WTC11 (cell line): Measurements from ENCODE around the gene FYCO1. TPM values are rescaled to one million over a fixed set of nuclear protein-coding genes. Genes with fewer than 3 reads are reported as not detected.

ENCODE experiments used
- ATAC-seq: fragments of 200-7000 bp; cut with Tn5 transposase; 2 replicates; pipeline ENCODE4 v1.10.0; 2021; ENCODE audit warnings: mild to moderate bottlenecking, moderate library complexity
- CTCF ChIA-PET: fragments of 300-600 bp; sonication (Branson Sonifier 250); formaldehyde crosslinking; loops from one replicate; lab custom pipeline; 2021; ENCODE audit warnings: antibody characterized with exemption; lab: Charles Lee
- POLR2A ChIA-PET: fragments of 350-600 bp; sonication (Branson Sonifier 250); formaldehyde crosslinking; loops from one replicate; lab custom pipeline; 2021; ENCODE audit warnings: antibody characterized with exemption; lab: Charles Lee
- DNase-seq: peaks from one replicate; pipeline ENCODE4 v3.0.0; 2021; ENCODE audit warnings: low spot score
- H3K27ac Mint-ChIP-seq: 2 replicates; pipeline ENCODE4 v1.8.0; 2021; ENCODE audit warnings: mixed read lengths
- H3K27me3 Mint-ChIP-seq: 2 replicates; pipeline ENCODE4 v1.8.0; 2021; ENCODE audit warnings: low read depth, mild to moderate bottlenecking, moderate library complexity, mixed read lengths
- H3K36me3 Mint-ChIP-seq: 2 replicates; pipeline ENCODE4 v1.8.0; 2021; ENCODE audit warnings: mixed read lengths
- H3K4me1 Mint-ChIP-seq: 2 replicates; pipeline ENCODE4 v1.8.0; 2022; ENCODE audit warnings: mixed read lengths
- H3K4me3 Mint-ChIP-seq: 2 replicates; pipeline ENCODE4 v1.8.0; 2021; ENCODE audit warnings: mild to moderate bottlenecking, moderate library complexity, mixed read lengths
- H3K9me3 Mint-ChIP-seq: 2 replicates; pipeline ENCODE4 v1.8.0; 2021; ENCODE audit warnings: mixed read lengths
- ATF1 ChIP-seq: sonication (generic); formaldehyde crosslinking; IDR thresholded peaks from 2 replicates; pipeline ENCODE4 v1.8.1; 2023; ENCODE audit warnings: mild to moderate bottlenecking, moderate library complexity, missing genetic modification reagents
- ATF2 ChIP-seq: sonication (generic); formaldehyde crosslinking; IDR thresholded peaks from 2 replicates; pipeline ENCODE4 v1.8.1; 2022; ENCODE audit warnings: low read depth, missing genetic modification reagents, borderline replicate concordance
- ELF4 ChIP-seq: sonication (generic); formaldehyde crosslinking; IDR thresholded peaks from 2 replicates; pipeline ENCODE4 v1.8.1; 2022; ENCODE audit warnings: low read depth, mild to moderate bottlenecking, moderate library complexity, missing genetic modification reagents
- ESRRA ChIP-seq: sonication (generic); formaldehyde crosslinking; IDR thresholded peaks from 2 replicates; pipeline ENCODE4 v1.8.1; 2022; ENCODE audit warnings: mild to moderate bottlenecking, missing genetic modification reagents, borderline replicate concordance
- FOXP1 ChIP-seq: sonication (generic); formaldehyde crosslinking; IDR thresholded peaks from 2 replicates; pipeline ENCODE4 v1.8.0; 2022; ENCODE audit warnings: missing genetic modification reagents, mild to moderate bottlenecking, moderate library complexity, borderline replicate concordance
- GABPB1 ChIP-seq: sonication (generic); formaldehyde crosslinking; IDR thresholded peaks from 2 replicates; pipeline ENCODE4 v1.8.1; 2023; ENCODE audit warnings: mild to moderate bottlenecking, missing genetic modification reagents
- HMGA2 ChIP-seq: fragments of 250-450 bp; sonication (Bioruptor Pico); IDR thresholded peaks from 2 replicates; pipeline ENCODE4 v1.4.0; 2021; ENCODE audit warnings: mild to moderate bottlenecking, moderate library complexity
- IRF2 ChIP-seq: sonication (generic); formaldehyde crosslinking; IDR thresholded peaks from 2 replicates; pipeline ENCODE4 v1.8.0; 2022; ENCODE audit warnings: low read depth, missing genetic modification reagents, borderline replicate concordance
- JUN ChIP-seq: sonication (generic); formaldehyde crosslinking; IDR thresholded peaks from 2 replicates; pipeline ENCODE4 v1.8.0; 2023; ENCODE audit warnings: mild to moderate bottlenecking, missing genetic modification reagents
- KAT7 ChIP-seq: sonication (generic); formaldehyde crosslinking; IDR thresholded peaks from 2 replicates; pipeline ENCODE4 v1.8.1; 2023; ENCODE audit warnings: missing genetic modification reagents, mild to moderate bottlenecking, borderline replicate concordance
- MYBL2 ChIP-seq: sonication (generic); formaldehyde crosslinking; IDR thresholded peaks from 2 replicates; pipeline ENCODE4 v1.8.1; 2023; ENCODE audit warnings: mild to moderate bottlenecking, moderate library complexity, missing genetic modification reagents
- NFATC4 ChIP-seq: fragments of 250-450 bp; sonication (Bioruptor Pico); IDR thresholded peaks from 2 replicates; pipeline ENCODE4 v1.9.0; 2021; ENCODE audit warnings: mild to moderate bottlenecking
- NR1H2 ChIP-seq: sonication (generic); formaldehyde crosslinking; IDR thresholded peaks from 2 replicates; pipeline ENCODE4 v1.9.0; 2021; ENCODE audit warnings: mild to moderate bottlenecking, moderate library complexity, missing genetic modification reagents
- NR2C2 ChIP-seq: sonication (generic); formaldehyde crosslinking; IDR thresholded peaks from 2 replicates; pipeline ENCODE4 v1.8.0; 2022; ENCODE audit warnings: mild to moderate bottlenecking, missing genetic modification reagents
- NR3C1 ChIP-seq: sonication (generic); formaldehyde crosslinking; conservative IDR thresholded peaks from 2 replicates; pipeline ENCODE4 v1.8.1; 2023; ENCODE audit warnings: low read depth, mild to moderate bottlenecking, missing genetic modification reagents
- RELA ChIP-seq: sonication (generic); formaldehyde crosslinking; IDR thresholded peaks from 2 replicates; pipeline ENCODE4 v1.8.1; 2022; ENCODE audit warnings: missing genetic modification reagents, mild to moderate bottlenecking, borderline replicate concordance
- SP1 ChIP-seq: sonication (generic); formaldehyde crosslinking; conservative IDR thresholded peaks from 2 replicates; pipeline ENCODE4 v1.8.1; 2022; ENCODE audit warnings: missing genetic modification reagents
- TEAD1 ChIP-seq: sonication (generic); formaldehyde crosslinking; IDR thresholded peaks from 2 replicates; pipeline ENCODE4 v1.8.0; 2022; ENCODE audit warnings: mild to moderate bottlenecking, missing genetic modification reagents
- TEAD4 ChIP-seq: sonication (generic); formaldehyde crosslinking; IDR thresholded peaks from 2 replicates; pipeline ENCODE4 v1.8.0; 2022; ENCODE audit warnings: mild to moderate bottlenecking, missing genetic modification reagents
- USF1 ChIP-seq: sonication (generic); formaldehyde crosslinking; IDR thresholded peaks from 2 replicates; pipeline ENCODE4 v1.8.0; 2022; ENCODE audit warnings: mild to moderate bottlenecking, missing genetic modification reagents
- ZNF121 ChIP-seq: sonication (generic); formaldehyde crosslinking; IDR thresholded peaks from 2 replicates; pipeline ENCODE4 v1.8.0; 2023; ENCODE audit warnings: missing genetic modification reagents
- ZNF423 ChIP-seq: fragments of 250-450 bp; sonication (Bioruptor Pico); IDR thresholded peaks from 2 replicates; pipeline ENCODE4 v2.1.2; 2022; ENCODE audit warnings: mild to moderate bottlenecking, moderate library complexity
- ZNF671 ChIP-seq: fragments of 250-450 bp; sonication (Bioruptor Pico); IDR thresholded peaks from 2 replicates; pipeline ENCODE4 v1.8.0; 2021; ENCODE audit warnings: mild to moderate bottlenecking
- total RNA-seq: library from RNA; stranded (reverse); gene quantifications from 3 replicates; pipeline ENCODE4 v1.2.3, GENCODE V29; 2021
- TF ChIP-seq, protein P1 (sequence below): fragments of 250-450 bp; sonication (Bioruptor Pico); conservative IDR thresholded peaks from 2 replicates; pipeline ENCODE4 v1.9.0; 2021; ENCODE audit warnings: mild to moderate bottlenecking
- TF ChIP-seq, protein P2 (sequence below): fragments of 250-450 bp; sonication (Bioruptor Pico); IDR thresholded peaks from 2 replicates; pipeline ENCODE4 v1.9.0; 2021; ENCODE audit warnings: moderate library complexity, mild to moderate bottlenecking, inconsistent platforms, borderline replicate concordance
- TF ChIP-seq, protein P3 (sequence below): sonication (generic); formaldehyde crosslinking; IDR thresholded peaks from 2 replicates; pipeline ENCODE4 v1.8.1; 2022; ENCODE audit warnings: low read depth, mild to moderate bottlenecking, moderate library complexity, missing genetic modification reagents, borderline replicate concordance

Gene FYCO1
- total RNA-seq, 1 experiment from 2014 or later = 13.9 TPM

DNA sequence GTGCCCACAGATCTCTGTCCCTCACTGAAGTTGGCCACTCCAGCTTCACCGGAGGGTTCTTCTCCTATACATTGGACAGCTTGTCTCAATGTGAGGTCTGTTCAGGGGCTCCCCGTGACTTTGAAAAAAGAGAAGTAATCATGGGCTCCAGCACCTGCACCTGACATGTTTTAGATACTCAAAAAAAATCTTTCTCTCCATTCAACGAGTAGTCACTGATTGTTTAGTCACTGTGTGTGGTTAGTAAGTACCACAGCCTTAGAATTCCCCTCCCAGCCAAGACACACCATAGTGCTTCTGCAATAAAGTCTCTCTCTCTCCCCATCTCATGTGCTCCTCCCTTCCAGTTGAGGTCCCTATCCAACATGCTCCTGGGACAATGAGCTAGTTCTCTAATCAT lies 90.7 kb downstream of the FYCO1 start (continued):
- TF ChIP-seq, protein P1, sequence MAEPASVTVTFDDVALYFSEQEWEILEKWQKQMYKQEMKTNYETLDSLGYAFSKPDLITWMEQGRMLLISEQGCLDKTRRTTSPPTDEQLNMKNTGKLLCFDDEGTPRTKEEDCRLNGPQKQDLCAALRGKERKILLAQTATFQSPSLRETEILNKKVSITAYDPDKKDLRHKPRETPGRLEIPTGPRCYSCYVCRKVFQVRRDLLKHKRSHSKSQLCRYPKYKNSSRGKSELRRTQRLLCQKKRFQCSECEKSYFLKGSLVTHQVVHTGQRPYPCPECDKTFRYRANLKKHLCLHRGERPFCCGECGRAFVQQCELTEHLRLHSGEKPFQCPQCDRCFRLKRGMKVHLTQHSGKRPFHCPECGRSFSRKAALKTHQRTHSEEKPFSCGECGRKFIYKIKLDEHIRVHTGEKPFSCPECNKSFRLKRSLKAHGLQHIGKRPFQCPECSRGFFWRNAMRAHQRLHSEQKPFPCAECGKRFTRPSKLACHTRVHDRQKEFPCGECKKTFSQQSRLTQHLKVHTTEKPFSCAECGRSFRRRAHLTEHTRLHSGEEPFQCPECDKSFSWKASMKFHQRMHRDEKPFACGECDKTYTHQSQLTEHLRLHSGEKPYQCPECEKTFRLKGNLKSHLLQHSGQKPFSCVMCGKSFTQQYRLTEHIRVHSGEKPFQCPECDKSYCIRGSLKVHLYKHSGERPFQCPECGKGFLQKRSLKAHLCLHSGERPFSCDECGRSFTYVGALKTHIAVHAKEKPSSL (CRISPR knock-in tag) = no peak
- no peak for TF ChIP-seq ESRRA
- no peak for TF ChIP-seq ZNF423
- TF ChIP-seq SP1 (CRISPR knock-in tag) = no peak
- TF ChIP-seq ATF1 = no peak
- TF ChIP-seq, protein P2, sequence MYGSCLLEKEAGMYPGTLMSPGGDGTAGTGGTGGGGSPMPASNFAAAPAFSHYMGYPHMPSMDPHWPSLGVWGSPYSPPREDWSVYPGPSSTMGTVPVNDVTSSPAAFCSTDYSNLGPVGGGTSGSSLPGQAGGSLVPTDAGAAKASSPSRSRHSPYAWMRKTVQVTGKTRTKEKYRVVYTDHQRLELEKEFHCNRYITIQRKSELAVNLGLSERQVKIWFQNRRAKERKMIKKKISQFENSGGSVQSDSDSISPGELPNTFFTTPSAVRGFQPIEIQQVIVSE = no peak

GRCh38 chr3:45896956-45897355 lies 98.7 kb downstream of the FYCO1 start:
- POLR2A ChIA-PET = no interaction called here
- Mint-ChIP-seq H3K27ac (no peak overlapping the region), H3K9me3 (peaks cover 8% of the 10 kb centered on the region), H3K36me3 (no peaks in the 10 kb centered on the region), H3K4me1 (peaks cover 6% of the 10 kb centered on the region; the same call in 1 of the 2 replicates), H3K4me3 (no peak overlapping the region), H3K27me3 (peaks cover 2% of the 10 kb centered on the region; the same call in 1 of the 2 replicates)
- TF ChIP-seq FOXP1 = no peak
- TF ChIP-seq, protein P2 = no peak
- CTCF ChIA-PET = no interaction called here
- no peak for DNase-seq
- no peak for ATAC-seq

DNA sequence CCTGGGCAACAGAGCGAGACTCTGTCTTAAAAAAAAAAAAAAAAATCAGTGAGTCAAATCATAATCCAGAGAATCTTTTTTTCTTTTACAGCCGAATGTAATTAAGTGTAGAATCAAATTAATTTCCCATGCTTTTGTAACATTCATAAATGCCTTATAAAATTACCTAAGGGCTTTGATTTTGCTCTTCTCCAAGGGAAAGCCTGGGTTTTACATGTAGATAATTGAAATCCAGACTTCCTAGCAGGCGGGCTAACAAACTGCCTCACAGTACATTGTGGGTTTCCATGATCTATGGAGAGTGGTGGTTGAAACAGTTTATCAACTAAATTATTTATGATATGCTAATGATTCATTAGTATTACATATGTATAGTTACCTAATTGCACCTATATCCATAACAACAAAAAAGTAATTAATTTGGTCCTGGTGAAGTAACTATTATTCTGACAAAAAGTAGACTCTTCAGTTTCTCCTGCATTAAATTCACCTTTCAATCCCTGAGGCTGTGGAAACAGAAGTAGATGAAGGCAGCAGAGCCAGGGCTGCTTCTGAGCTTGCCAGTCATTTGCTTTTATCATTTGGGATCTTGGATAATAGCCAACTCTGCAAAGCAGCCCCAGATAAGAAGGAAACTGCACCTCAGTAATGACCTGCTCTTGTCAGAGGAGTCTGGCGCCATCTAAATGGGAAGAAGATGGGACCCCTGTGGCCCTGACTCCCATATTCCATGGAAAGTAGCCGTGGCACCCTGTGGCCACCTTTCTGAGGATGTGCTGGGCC lies 99.7 kb downstream of the FYCO1 start:
- no peak for DNase-seq
- CTCF ChIA-PET = no interaction called here
- no peak overlapping the region for H3K27ac Mint-ChIP-seq

More for the DNA sequence above, 99.7 kb downstream of the FYCO1 start:
- ATAC-seq = no peak
- peaks cover 8% of the 10 kb centered on the region for H3K9me3 Mint-ChIP-seq
- peaks cover 6% of the 10 kb centered on the region; the same call in 1 of the 2 replicates for H3K4me1 Mint-ChIP-seq
- H3K27me3 Mint-ChIP-seq = peaks cover 2% of the 10 kb centered on the region; the same call in 1 of the 2 replicates
- H3K4me3 Mint-ChIP-seq = no peak overlapping the region
- H3K36me3 Mint-ChIP-seq = no peaks in the 10 kb centered on the region
- POLR2A ChIA-PET = no interaction called here
- TF ChIP-seq TEAD1 (CRISPR knock-in tag) = no peak
- TF ChIP-seq NR1H2 (CRISPR knock-in tag) = no peak
- no peak for TF ChIP-seq GABPB1
- TF ChIP-seq KAT7 = no peak
- TF ChIP-seq ELF4 (CRISPR knock-in tag) = no peak
- TF ChIP-seq NR3C1 (CRISPR knock-in tag) = no peak
- no peak for TF ChIP-seq NR2C2 (CRISPR knock-in tag)
- TF ChIP-seq ZNF671 (CRISPR knock-in tag) = no peak
- TF ChIP-seq NFATC4 (CRISPR knock-in tag) = no peak
- no peak for TF ChIP-seq RELA (CRISPR knock-in tag)
- TF ChIP-seq JUN = no peak
- no peak for TF ChIP-seq USF1 (CRISPR knock-in tag)
- no peak for TF ChIP-seq ATF2 (CRISPR knock-in tag)
- TF ChIP-seq MYBL2 (CRISPR knock-in tag) = no peak
- no peak for TF ChIP-seq HMGA2 (CRISPR knock-in tag)
- TF ChIP-seq, protein P3, sequence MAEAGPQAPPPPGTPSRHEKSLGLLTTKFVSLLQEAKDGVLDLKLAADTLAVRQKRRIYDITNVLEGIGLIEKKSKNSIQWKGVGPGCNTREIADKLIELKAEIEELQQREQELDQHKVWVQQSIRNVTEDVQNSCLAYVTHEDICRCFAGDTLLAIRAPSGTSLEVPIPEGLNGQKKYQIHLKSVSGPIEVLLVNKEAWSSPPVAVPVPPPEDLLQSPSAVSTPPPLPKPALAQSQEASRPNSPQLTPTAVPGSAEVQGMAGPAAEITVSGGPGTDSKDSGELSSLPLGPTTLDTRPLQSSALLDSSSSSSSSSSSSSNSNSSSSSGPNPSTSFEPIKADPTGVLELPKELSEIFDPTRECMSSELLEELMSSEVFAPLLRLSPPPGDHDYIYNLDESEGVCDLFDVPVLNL (CRISPR knock-in tag) = no peak
- TF ChIP-seq TEAD4 = no peak
- TF ChIP-seq IRF2 (CRISPR knock-in tag) = no peak
- no peak for TF ChIP-seq ZNF121 (CRISPR knock-in tag)
